Brain microvascular endothelial cell (primary cell): ENCODE data around the gene FOXD1.
"Not testable (repeated sequence)": the region's sequence is repeated elsewhere in the genome, so short reads cannot be mapped to it uniquely, and the experiment has no call there.

Experiments used
- DNase-seq: peaks from one replicate; pipeline ENCODE4 v3.0.0-alpha.2; 2020
- H3K27ac ChIP-seq: fragments of 250-450 bp; sonication (Bioruptor Pico); 2 replicates; pipeline ENCODE4 v1.5.1; 2020; ENCODE audit warnings: mild to moderate bottlenecking, moderate library complexity
- H3K27me3 ChIP-seq: fragments of 250-450 bp; sonication (Bioruptor Pico); replicated peaks from 2 replicates; pipeline ENCODE4 v1.5.1; 2020; ENCODE audit warnings: mild to moderate bottlenecking
- H3K36me3 ChIP-seq: fragments of 250-450 bp; sonication (Bioruptor Pico); replicated peaks from 2 replicates; pipeline ENCODE4 v1.5.1; 2020; ENCODE audit warnings: mild to moderate bottlenecking
- H3K4me3 ChIP-seq: 2 replicates; pipeline ENCODE4 v1.5.1; 2011; ENCODE audit warnings: low read depth, mild to moderate bottlenecking, control low read depth, low read length, moderate library complexity
- CTCF ChIP-seq: IDR thresholded peaks from 2 replicates; pipeline ENCODE4 v1.5.1; 2011; ENCODE audit warnings: low read depth, mild to moderate bottlenecking, moderate library complexity, low read length, control low read depth, inconsistent platforms; ENCODE audit errors: missing control alignments
- in situ Hi-C: cut with HindIII; loops from 2 replicates; pipeline ENCODE4 v1.10.0; 2017; ENCODE audit warnings: low sequenced_read_pairs, low pct_ligation_motif_present

FOXD1 gene

GRCh38 chr5:73480500-73480899, 31.9 kb upstream of the FOXD1 start:
- TF ChIP-seq CTCF = no peak

GRCh38 chr5:73472116-73472515, 23.5 kb upstream of the FOXD1 start:
- in situ Hi-C loops = no loop called here
- H3K4me3 ChIP-seq = no peak overlapping the region
- H3K27me3 ChIP-seq = no peaks in the 10 kb centered on the region
- no peak for DNase-seq
- no peaks in the 10 kb centered on the region for H3K36me3 ChIP-seq
- TF ChIP-seq CTCF = no peak
- no peak overlapping the region for H3K27ac ChIP-seq

More at GRCh38 chr5:73480500-73480899, 31.9 kb upstream of the FOXD1 start:
- Histone ChIP-seq H3K27me3 (no peaks in the 10 kb centered on the region), H3K27ac (no peak overlapping the region), H3K36me3 (no peaks in the 10 kb centered on the region), H3K4me3 (no peak overlapping the region)
- in situ Hi-C loops = no loop called here
- DNase-seq = no peak

GRCh38 chr5:73471654-73472053, 23.1 kb upstream of the FOXD1 start:
- Histone ChIP-seq H3K27me3 (no peaks in the 10 kb centered on the region), H3K4me3 (no peak overlapping the region), H3K36me3 (no peaks in the 10 kb centered on the region), H3K27ac (no peak overlapping the region)
- TF ChIP-seq CTCF = no peak
- in situ Hi-C loops = no loop called here
- DNase-seq = no peak

GRCh38 chr5:73469878-73470277, 21.3 kb upstream of the FOXD1 start:
- no peaks in the 10 kb centered on the region for H3K27me3 ChIP-seq
- DNase-seq = no peak
- no peaks in the 10 kb centered on the region for H3K36me3 ChIP-seq
- H3K27ac ChIP-seq = no peak overlapping the region
- H3K4me3 ChIP-seq = no peak overlapping the region
- in situ Hi-C loops = no loop called here
- no peak for TF ChIP-seq CTCF

- in situ Hi-C loops, H3K36me3 ChIP-seq, DNase-seq, H3K27me3 ChIP-seq, H3K27ac ChIP-seq, H3K4me3 ChIP-seq: not testable (repeated sequence)
Measured at GRCh38 chr5:73468638-73469037, 20.1 kb upstream of the FOXD1 start.

GRCh38 chr5:73464016-73464745, 15.6 kb upstream of the FOXD1 start:
- no peaks in the 10 kb centered on the region for H3K36me3 ChIP-seq
- H3K27ac ChIP-seq = no peak overlapping the region
- no peak overlapping the region for H3K4me3 ChIP-seq
- TF ChIP-seq CTCF = no peak
- DNase-seq = no peak
- in situ Hi-C loops = no loop called here
- no peaks in the 10 kb centered on the region for H3K27me3 ChIP-seq
